SU-DHL-6 (cell line): Measurements from ENCODE around the gene ABCC10.

ENCODE experiments used
- H2AFZ ChIP-seq: fragments of 200-600 bp; sonication (generic); 2 replicates; pipeline ENCODE4 v1.6.1; 2014; ENCODE audit warnings: low read depth, mild to moderate bottlenecking, moderate library complexity, mixed read lengths, antibody characterized with exemption, low read length; ENCODE audit not compliant: severe bottlenecking
- H3F3A ChIP-seq: fragments of 200-600 bp; shearing (Covaris generic); 2 replicates; pipeline ENCODE4 v1.6.0; 2016; ENCODE audit warnings: antibody characterized with exemption, mild to moderate bottlenecking; ENCODE audit not compliant: insufficient read depth
- H3K27ac ChIP-seq: fragments of 200-600 bp; sonication (generic); 2 replicates; pipeline ENCODE4 v1.5.1; 2016; ENCODE audit warnings: low read depth, mild to moderate bottlenecking, low read length, moderate library complexity, mixed read lengths
- H3K27me3 ChIP-seq: fragments of 200-600 bp; sonication (generic), shearing (Covaris generic); 2 replicates; pipeline ENCODE4 v1.6.0; 2014; ENCODE audit warnings: mild to moderate bottlenecking, low read length
- H3K36me3 ChIP-seq: fragments of 200-600 bp; sonication (generic); 2 replicates; pipeline ENCODE4 v1.6.1; 2014; ENCODE audit warnings: mild to moderate bottlenecking, low read length, mixed read lengths
- H3K4me2 ChIP-seq: fragments of 300-600, 200-600 bp; shearing (Covaris generic), sonication (generic); 2 replicates; pipeline ENCODE4 v1.6.0; 2014; ENCODE audit warnings: low read length, low read depth, mild to moderate bottlenecking; ENCODE audit not compliant: poor library complexity, severe bottlenecking
- H3K4me3 ChIP-seq: fragments of 200-600 bp; sonication (generic); 2 replicates; pipeline ENCODE4 v1.5.1; 2014; ENCODE audit warnings: antibody characterized with exemption, low read length, mild to moderate bottlenecking, mixed read lengths; ENCODE audit not compliant: insufficient read depth, poor library complexity, severe bottlenecking
- H3K79me2 ChIP-seq: fragments of 200-600 bp; sonication (generic); 2 replicates; pipeline ENCODE4 v1.6.1; 2014; ENCODE audit warnings: mild to moderate bottlenecking, low read length, moderate library complexity; ENCODE audit not compliant: insufficient read depth
- H3K9ac ChIP-seq: fragments of 200-600 bp; sonication (generic); 2 replicates; pipeline ENCODE4 v1.7.0; 2014; ENCODE audit warnings: mild to moderate bottlenecking, low read length
- H3K9me2 ChIP-seq: fragments of 200-600 bp; sonication (generic); replicated peaks from 2 replicates; pipeline ENCODE4 v1.6.1; 2014; ENCODE audit warnings: low read length; ENCODE audit not compliant: insufficient read depth
- H3K9me3 ChIP-seq: fragments of 200-600 bp; sonication (generic); 2 replicates; pipeline ENCODE4 v1.6.1; 2014; ENCODE audit warnings: low read length, mixed read lengths; ENCODE audit not compliant: insufficient read depth
- H4K20me1 ChIP-seq: fragments of 200-600 bp; sonication (generic); 2 replicates; pipeline ENCODE4 v1.6.1; 2014; ENCODE audit warnings: low read depth, mild to moderate bottlenecking, antibody characterized with exemption, low read length, moderate library complexity, mixed read lengths
- CTCF ChIP-seq: fragments of 200-600 bp; sonication (generic); IDR thresholded peaks from one replicate; pipeline ENCODE4 v1.5.1; 2017; ENCODE audit warnings: antibody characterized with exemption, mild to moderate bottlenecking, low read length, moderate library complexity; ENCODE audit not compliant: insufficient read depth, poor library complexity, severe bottlenecking
- EZH2phosphoT487 ChIP-seq: fragments of 200-600 bp; sonication (generic), shearing (Covaris generic); conservative IDR thresholded peaks from 2 replicates; pipeline ENCODE4 v1.6.1; 2018; ENCODE audit warnings: mild to moderate bottlenecking, antibody characterized with exemption, low read length, moderate library complexity, mixed read lengths

The ABCC10 gene

GRCh38 chr6:43402820-43403219, 24.5 kb upstream of the ABCC10 start:
- Histone ChIP-seq H3K9me3 (no peaks in the 10 kb centered on the region), H3K4me2 (no peak overlapping the region), H3K27ac (no peak overlapping the region), H3K9me2 (no peaks in the 10 kb centered on the region), H3K36me3 (no peaks in the 10 kb centered on the region), H4K20me1 (no peaks in the 10 kb centered on the region), H3K4me3 (no peak overlapping the region), H3K9ac (no peak overlapping the region), H3K79me2 (no peaks in the 10 kb centered on the region), H3F3A (no peaks in the 10 kb centered on the region), H3K27me3 (no peaks in the 10 kb centered on the region), H2AFZ (no peak overlapping the region)
- TF ChIP-seq CTCF (no peak), EZH2phosphoT487 (no peak)

- Histone ChIP-seq H3K36me3 (no peaks in the 10 kb centered on the region), H2AFZ (no peak overlapping the region), H3F3A (no peaks in the 10 kb centered on the region), H3K9me2 (no peaks in the 10 kb centered on the region), H3K27ac (no peak overlapping the region), H3K9me3 (no peaks in the 10 kb centered on the region), H3K79me2 (no peaks in the 10 kb centered on the region), H4K20me1 (no peaks in the 10 kb centered on the region), H3K27me3 (no peaks in the 10 kb centered on the region), H3K4me2 (no peak overlapping the region), H3K4me3 (no peak overlapping the region), H3K9ac (no peak overlapping the region)
- no peak for TF ChIP-seq EZH2phosphoT487
- TF ChIP-seq CTCF = no peak
These were observed 22.0 kb upstream of the ABCC10 start for GRCh38 chr6:43405354-43405753.

- H3K9me2 ChIP-seq = no peaks in the 10 kb centered on the region
- H3K27ac ChIP-seq = no peak overlapping the region
- no peak overlapping the region for H3K4me3 ChIP-seq
- no peaks in the 10 kb centered on the region for H3F3A ChIP-seq
- no peaks in the 10 kb centered on the region for H3K79me2 ChIP-seq
- no peak overlapping the region for H3K9ac ChIP-seq
- H3K36me3 ChIP-seq = no peaks in the 10 kb centered on the region
- no peak overlapping the region for H2AFZ ChIP-seq
- no peak for TF ChIP-seq CTCF
- TF ChIP-seq EZH2phosphoT487 = no peak
- no peaks in the 10 kb centered on the region for H4K20me1 ChIP-seq
- H3K9me3 ChIP-seq = 0 out of 2 replicates have a peak, but pooled peaks cover under 1% of the 10 kb centered on the region
- H3K4me2 ChIP-seq = no peak overlapping the region
- H3K27me3 ChIP-seq = no peaks in the 10 kb centered on the region
These were observed 20.0 kb upstream of the ABCC10 start for GRCh38 chr6:43407296-43407695.
